Endothelial cell of umbilical vein (primary cell): ENCODE measurements around the gene MREG. TPM values are rescaled to one million over a fixed set of nuclear protein-coding genes. Genes with fewer than 3 reads are reported as not detected.
A peak's percentile ranks its signal among the peaks of the same experiment; 100 is the strongest.

Source experiments
- BruUV-seq: library from RNA; stranded (reverse); fragments of 400-500 nt; replicated peaks from 2 replicates; lab custom pipeline; 2021; lab: Mats Ljungman, UMichigan
- CTCF ChIA-PET: fragments of 300-600, 350-600 bp; sonication (Branson Sonifier 250); formaldehyde crosslinking; loops from one replicate; lab custom pipeline; 2021; ENCODE audit warnings: antibody characterized with exemption, inconsistent platforms; lab: Charles Lee
- POLR2A ChIA-PET: fragments of 300-600, 350-600 bp; sonication (Branson Sonifier 250); formaldehyde crosslinking; loops from one replicate; lab custom pipeline; 2021; ENCODE audit warnings: antibody characterized with exemption, inconsistent platforms; lab: Charles Lee
- DNase-seq: peaks from one replicate; pipeline ENCODE4 v3.0.0-alpha.2; 2011; ENCODE audit warnings: low read depth, low spot score
- FAIRE-seq: peaks from 2 replicates; lab custom pipeline; 2011; peaks lifted over from hg19 to GRCh38; lab: Jason Lieb, UNC
- H2AFZ ChIP-seq: 2 replicates; pipeline ENCODE4 v1.6.0; 2012; ENCODE audit warnings: low read depth, low read length, control low read depth, inconsistent platforms
- H3K27ac ChIP-seq: 2 replicates; pipeline ENCODE4 v1.5.1; 2011; ENCODE audit warnings: low read depth, mild to moderate bottlenecking, control low read depth, low read length, moderate library complexity; ENCODE audit not compliant: insufficient read depth
- H3K27me3 ChIP-seq, 2 experiments: 2 replicates each; pipeline versions ENCODE4 v1.6.0 to v1.6.1; 2011; ENCODE audit warnings: low read length in 2 of 2, mixed read lengths in 1 of 2; ENCODE audit not compliant: control insufficient read depth in 2 of 2, insufficient read depth in 2 of 2
- H3K36me3 ChIP-seq, 2 experiments: 2 replicates in 1 of 2; 3 replicates in 1 of 2; pipeline ENCODE4 v1.5.1; 2011; ENCODE audit warnings: low read length in 2 of 2, mild to moderate bottlenecking in 1 of 2, moderate library complexity in 1 of 2; ENCODE audit not compliant: control insufficient read depth in 2 of 2, insufficient read depth in 2 of 2; ENCODE audit errors: extremely low read depth in 1 of 2
- H3K4me1 ChIP-seq: 3 replicates; pipeline ENCODE4 v1.5.1; 2011; ENCODE audit warnings: mild to moderate bottlenecking, low read length; ENCODE audit not compliant: control insufficient read depth, insufficient read depth; ENCODE audit errors: extremely low read depth
- H3K4me2 ChIP-seq: 2 replicates; pipeline ENCODE4 v1.6.1; 2011; ENCODE audit warnings: low read length, control low read depth, mixed read lengths; ENCODE audit not compliant: insufficient read depth
- H3K4me3 ChIP-seq, 3 experiments: fragments of 200-600 bp in 1 of 3; sonication (generic), shearing (Covaris generic) in 1 of 3; replicated peaks in 1 of 3; 2 replicates each; pipeline ENCODE4 v1.5.1; 2011 to 2016; ENCODE audit warnings: control low read depth in 3 of 3, low read length in 3 of 3, mild to moderate bottlenecking in 2 of 3, inconsistent platforms in 1 of 3, low read depth in 1 of 3, moderate library complexity in 1 of 3; ENCODE audit not compliant: insufficient read depth in 1 of 3
- H3K79me2 ChIP-seq: 2 replicates; pipeline ENCODE4 v1.6.0; 2012; ENCODE audit warnings: low read length, inconsistent platforms; ENCODE audit not compliant: control insufficient read depth, insufficient read depth
- H3K9ac ChIP-seq: replicated peaks from 2 replicates; pipeline ENCODE3; 2011; ENCODE audit warnings: low read length, control low read depth; ENCODE audit not compliant: insufficient read depth; ENCODE audit errors: extremely low read depth
- H3K9me1 ChIP-seq: replicated peaks from 3 replicates; pipeline ENCODE4 v1.6.0; 2011; ENCODE audit warnings: mild to moderate bottlenecking, low read length; ENCODE audit not compliant: control insufficient read depth, insufficient read depth; ENCODE audit errors: extremely low read depth
- H3K9me3 ChIP-seq: replicated peaks from 2 replicates; pipeline ENCODE4 v1.5.1; 2012; ENCODE audit warnings: low read length, inconsistent platforms; ENCODE audit not compliant: control insufficient read depth, insufficient read depth
- H4K20me1 ChIP-seq: replicated peaks from 2 replicates; pipeline ENCODE3; 2011; ENCODE audit warnings: mild to moderate bottlenecking, low read length; ENCODE audit not compliant: control insufficient read depth, insufficient read depth; ENCODE audit errors: extremely low read depth
- EZH2 ChIP-seq: IDR thresholded peaks from 2 replicates; pipeline ENCODE4 v1.6.1; 2012; ENCODE audit warnings: borderline replicate concordance, low read depth, mild to moderate bottlenecking, moderate library complexity, low read length, inconsistent platforms; ENCODE audit not compliant: severe bottlenecking
- FOS ChIP-seq: IDR thresholded peaks from 2 replicates; pipeline ENCODE4 v1.6.1; 2011; ENCODE audit warnings: mild to moderate bottlenecking, low read length, moderate library complexity, borderline replicate concordance; ENCODE audit not compliant: insufficient read depth
- GATA2 ChIP-seq: IDR thresholded peaks from 2 replicates; pipeline ENCODE4 v1.7.0; 2011; ENCODE audit warnings: low read depth, mild to moderate bottlenecking, moderate library complexity, mixed read lengths, low read length; ENCODE audit not compliant: insufficient read length, insufficient read depth
- JUN ChIP-seq: IDR thresholded peaks from 2 replicates; pipeline ENCODE4 v1.6.1; 2011; ENCODE audit warnings: borderline replicate concordance, low read depth; ENCODE audit not compliant: insufficient read length, insufficient read depth
- MYC ChIP-seq: IDR thresholded peaks from one replicate; pipeline ENCODE4 v1.6.1; 2011; ENCODE audit warnings: mild to moderate bottlenecking, low read depth, low read length
- POLR2A ChIP-seq: IDR thresholded peaks from 2 replicates; pipeline ENCODE4 v1.6.1; 2012; ENCODE audit warnings: low read depth, mild to moderate bottlenecking, control low read depth, low read length
- POLR2AphosphoS5 ChIP-seq: IDR thresholded peaks from 2 replicates; pipeline ENCODE4 v1.6.1; 2012; ENCODE audit warnings: low read depth, mild to moderate bottlenecking, control low read depth, low read length, moderate library complexity; ENCODE audit not compliant: insufficient read depth
- dilution Hi-C: fragments of 300-500 bp; cut with MboI; formaldehyde crosslinking; loops from one replicate; pipeline ENCODE4 v1.15.0; 2019; ENCODE audit warnings: low sequenced_read_pairs; ENCODE audit not compliant: extremely low pct_ligation_motif_present
- intact Hi-C: fragments of 100-400 bp; cut with micrococcal nuclease; formaldehyde crosslinking; loops from one replicate; pipeline ENCODE4 v1.10.0; 2022
- polyA plus RNA-seq, 4 experiments: library from polyadenylated mRNA; depleted of rRNA in 3 of 4; stranded (reverse) in 3 of 4; unstranded in 1 of 4; fragments of >200 nt; gene quantifications; 2 replicates each; pipeline versions ENCODE4 v1.2.1 to v1.2.3, GENCODE V29; 2011 to 2012; ENCODE audit warnings: missing spikeins in 1 of 4
- total RNA-seq: library from RNA; stranded (reverse); gene quantifications from 2 replicates; pipeline ENCODE4 v1.2.3, GENCODE V29; 2021
- TF ChIP-seq, protein P1 (sequence below), 2 donors: IDR thresholded peaks; 1 replicate in 1 of 2; 2 replicates in 1 of 2; pipeline ENCODE4 v1.5.1; 2011; ENCODE audit warnings: low read length in 2 of 2, mild to moderate bottlenecking in 2 of 2, moderate library complexity in 2 of 2, control low read depth in 1 of 2, inconsistent platforms in 1 of 2, low read depth in 1 of 2; ENCODE audit not compliant: insufficient read depth in 1 of 2; ENCODE audit errors: extremely low read depth in 1 of 2

The MREG gene
- total and polyA plus RNA-seq, 2 donors (not counting 3 experiments of a cell fraction or from before 2014, with no cell fraction given): 0.41 to 3.9 TPM

DNA sequence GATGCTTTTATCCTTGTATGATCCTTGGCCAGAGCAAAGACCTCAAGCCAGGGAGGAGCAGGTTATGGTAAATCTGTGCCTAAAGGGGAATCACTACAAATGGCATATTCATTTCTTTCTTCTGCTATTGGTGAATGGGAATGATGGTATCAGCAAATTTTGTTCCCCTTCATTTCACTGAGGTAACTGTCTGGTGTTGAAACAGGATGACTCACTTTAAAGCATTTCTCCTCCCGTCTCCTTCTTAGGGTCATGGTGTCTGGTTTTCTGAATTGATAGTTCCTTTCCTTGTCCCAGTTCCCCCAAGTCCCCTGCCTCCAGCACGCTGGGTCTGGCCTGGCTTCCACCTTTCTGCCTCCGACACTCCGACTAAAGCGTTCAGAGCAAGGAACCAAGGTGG, 109.2 kb downstream of the MREG start:
- Histone ChIP-seq H4K20me1 (no peaks in the 10 kb centered on the region), H3K4me3 (no peak overlapping the region), H3K9ac (no peak overlapping the region), H3K36me3 (no peaks in the 10 kb centered on the region), H3K79me2 (no peaks in the 10 kb centered on the region), H3K4me2 (no peak overlapping the region), H3K9me1 (no peaks in the 10 kb centered on the region), H3K4me1 (peaks cover 9% of the 10 kb centered on the region), H2AFZ (no peak overlapping the region), H3K9me3 (no peaks in the 10 kb centered on the region), H3K27me3 (no peaks in the 10 kb centered on the region), H3K27ac (no peak overlapping the region)
- intact Hi-C loops (no loop called here), dilution Hi-C loops (no loop called here)
- TF ChIP-seq, protein P1, sequence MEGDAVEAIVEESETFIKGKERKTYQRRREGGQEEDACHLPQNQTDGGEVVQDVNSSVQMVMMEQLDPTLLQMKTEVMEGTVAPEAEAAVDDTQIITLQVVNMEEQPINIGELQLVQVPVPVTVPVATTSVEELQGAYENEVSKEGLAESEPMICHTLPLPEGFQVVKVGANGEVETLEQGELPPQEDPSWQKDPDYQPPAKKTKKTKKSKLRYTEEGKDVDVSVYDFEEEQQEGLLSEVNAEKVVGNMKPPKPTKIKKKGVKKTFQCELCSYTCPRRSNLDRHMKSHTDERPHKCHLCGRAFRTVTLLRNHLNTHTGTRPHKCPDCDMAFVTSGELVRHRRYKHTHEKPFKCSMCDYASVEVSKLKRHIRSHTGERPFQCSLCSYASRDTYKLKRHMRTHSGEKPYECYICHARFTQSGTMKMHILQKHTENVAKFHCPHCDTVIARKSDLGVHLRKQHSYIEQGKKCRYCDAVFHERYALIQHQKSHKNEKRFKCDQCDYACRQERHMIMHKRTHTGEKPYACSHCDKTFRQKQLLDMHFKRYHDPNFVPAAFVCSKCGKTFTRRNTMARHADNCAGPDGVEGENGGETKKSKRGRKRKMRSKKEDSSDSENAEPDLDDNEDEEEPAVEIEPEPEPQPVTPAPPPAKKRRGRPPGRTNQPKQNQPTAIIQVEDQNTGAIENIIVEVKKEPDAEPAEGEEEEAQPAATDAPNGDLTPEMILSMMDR (IDR thresholded peaks at IDR 0.05; ENCODE audit: extremely low read depth in 1 of 2, insufficient read depth in 1 of 2, low read depth in 1 of 2, low read length in 2 of 2): no peak
- TF ChIP-seq MYC (no peak), JUN (no peak), POLR2A (no peak), FOS (no peak), GATA2 (no peak)
- BruUV-seq: no TSS peak
- POLR2A ChIA-PET: no interaction called here
- CTCF ChIA-PET: interaction anchor here (2.0 kb wide), 1 partner anchor 23 kb away, joined by 6 read pairs; no protein-coding TSS in a partner anchor
- peak; percentile 53 for DNase-seq
- no peak for FAIRE-seq

DNA sequence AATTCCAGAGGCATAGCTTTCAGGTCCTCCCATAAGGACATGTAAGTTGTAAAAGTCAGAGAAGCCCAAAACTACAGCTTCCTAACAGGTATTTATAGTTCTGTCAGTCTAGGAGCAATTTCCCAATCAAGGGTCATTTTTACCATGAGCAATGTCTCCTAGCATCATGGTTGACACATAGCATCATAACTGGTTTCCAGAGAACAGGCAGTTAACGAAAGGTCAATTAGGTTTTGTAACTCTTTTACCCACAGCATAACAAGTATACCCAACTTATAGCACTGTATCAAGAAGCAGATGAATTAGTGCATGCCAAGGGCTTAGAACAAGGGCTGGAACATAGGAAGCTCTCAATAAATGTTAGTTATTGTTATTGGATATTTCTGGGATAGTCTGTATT, 110.1 kb downstream of the MREG start:
- Histone ChIP-seq H3K36me3 (no peaks in the 10 kb centered on the region), H3K4me1 (peaks cover 9% of the 10 kb centered on the region), H3K79me2 (no peaks in the 10 kb centered on the region), H3K9me1 (no peaks in the 10 kb centered on the region), H3K9ac (no peak overlapping the region), H2AFZ (no peak overlapping the region), H3K9me3 (no peaks in the 10 kb centered on the region), H3K27ac (no peak overlapping the region), H4K20me1 (no peaks in the 10 kb centered on the region), H3K27me3 (no peaks in the 10 kb centered on the region), H3K4me2 (no peak overlapping the region), H3K4me3 (no peak overlapping the region)
- dilution Hi-C loops (no loop called here), intact Hi-C loops (no loop called here)
- no TSS peak for BruUV-seq
- ChIA-PET POLR2A (no interaction called here), CTCF (interaction anchor here (0.8 to 2.0 kb wide), 4 partner anchors 10 to 56 kb away, joined by 3 to 6 read pairs (median 3); no protein-coding TSS in a partner anchor)
- no peak for TF ChIP-seq FOS
- no peak for TF ChIP-seq EZH2
- no peak for TF ChIP-seq POLR2AphosphoS5
- TF ChIP-seq POLR2A: no peak
- FAIRE-seq (no peak), DNase-seq (no peak)
